Keratinocyte (primary cell): Measurements from ENCODE around the gene CDH13.

Source experiments
- EZH2 ChIP-seq: IDR thresholded peaks from one replicate; pipeline ENCODE4 v1.6.1; 2012; ENCODE audit warnings: inconsistent platforms, mild to moderate bottlenecking, low read length, moderate library complexity
- TF ChIP-seq, protein P1 (sequence below), 3 experiments: IDR thresholded peaks in 1 of 3; conservative IDR thresholded peaks in 1 of 3; optimal IDR thresholded peaks in 1 of 3; 2 replicates in 2 of 3; 3 replicates in 1 of 3; pipeline versions ENCODE3 to v1.5.1; 2011; ENCODE audit warnings: low read length in 3 of 3, mild to moderate bottlenecking in 3 of 3, moderate library complexity in 2 of 3, control low read depth in 1 of 3, inconsistent platforms in 1 of 3; ENCODE audit not compliant: insufficient read depth in 2 of 3; ENCODE audit errors: extremely low read depth in 1 of 3

- TF ChIP-seq, protein P1, sequence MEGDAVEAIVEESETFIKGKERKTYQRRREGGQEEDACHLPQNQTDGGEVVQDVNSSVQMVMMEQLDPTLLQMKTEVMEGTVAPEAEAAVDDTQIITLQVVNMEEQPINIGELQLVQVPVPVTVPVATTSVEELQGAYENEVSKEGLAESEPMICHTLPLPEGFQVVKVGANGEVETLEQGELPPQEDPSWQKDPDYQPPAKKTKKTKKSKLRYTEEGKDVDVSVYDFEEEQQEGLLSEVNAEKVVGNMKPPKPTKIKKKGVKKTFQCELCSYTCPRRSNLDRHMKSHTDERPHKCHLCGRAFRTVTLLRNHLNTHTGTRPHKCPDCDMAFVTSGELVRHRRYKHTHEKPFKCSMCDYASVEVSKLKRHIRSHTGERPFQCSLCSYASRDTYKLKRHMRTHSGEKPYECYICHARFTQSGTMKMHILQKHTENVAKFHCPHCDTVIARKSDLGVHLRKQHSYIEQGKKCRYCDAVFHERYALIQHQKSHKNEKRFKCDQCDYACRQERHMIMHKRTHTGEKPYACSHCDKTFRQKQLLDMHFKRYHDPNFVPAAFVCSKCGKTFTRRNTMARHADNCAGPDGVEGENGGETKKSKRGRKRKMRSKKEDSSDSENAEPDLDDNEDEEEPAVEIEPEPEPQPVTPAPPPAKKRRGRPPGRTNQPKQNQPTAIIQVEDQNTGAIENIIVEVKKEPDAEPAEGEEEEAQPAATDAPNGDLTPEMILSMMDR (optimal IDR thresholded peaks at IDR 0.05 in 1 of 3, IDR thresholded peaks at IDR 0.05 in 1 of 3, conservative IDR thresholded peaks at IDR 0.05 in 1 of 3; ENCODE audit: extremely low read depth in 1 of 3, insufficient read depth in 2 of 3, low read length in 3 of 3) = no peak
- TF ChIP-seq EZH2 = no peak
These were observed 1055.5 kb downstream of the CDH13 start for GRCh38 chr16:83682116-83682867.
